HL-60 (cell line): ENCODE results near the gene B9D1.

ENCODE experiments used
- DNase-seq, 2 experiments: peaks; one replicate each; pipeline ENCODE4 v3.0.0-alpha.2; 2010 to 2020; ENCODE audit warnings: low read depth in 1 of 2, low spot score in 1 of 2
- H3K27ac ChIP-seq: fragments of 250-450 bp; sonication (Bioruptor Pico); replicated peaks from 2 replicates; pipeline ENCODE4 v1.5.1; 2020; ENCODE audit warnings: mild to moderate bottlenecking, moderate library complexity
- H3K27me3 ChIP-seq: fragments of 250-450 bp; sonication (Bioruptor Pico); 2 replicates; pipeline ENCODE4 v1.5.1; 2021; ENCODE audit warnings: mild to moderate bottlenecking, moderate library complexity; ENCODE audit not compliant: insufficient read depth, poor library complexity, severe bottlenecking
- H3K4me3 ChIP-seq: replicated peaks from 2 replicates; pipeline ENCODE4 v1.5.1; 2011; ENCODE audit warnings: mild to moderate bottlenecking, control low read depth, low read length; ENCODE audit not compliant: insufficient read depth
- CTCF ChIP-seq: IDR thresholded peaks from one replicate; pipeline ENCODE4 v1.5.1; 2011; ENCODE audit warnings: low read length, control low read depth, inconsistent platforms; ENCODE audit not compliant: insufficient read depth
- GABPA ChIP-seq: IDR thresholded peaks from 2 replicates; pipeline ENCODE4 v1.6.1; 2012; ENCODE audit warnings: low read depth
- POLR2AphosphoS5 ChIP-seq: IDR thresholded peaks from 2 replicates; pipeline ENCODE4 v1.6.1; 2012; ENCODE audit warnings: low read depth
- REST ChIP-seq: IDR thresholded peaks from 2 replicates; pipeline ENCODE4 v1.6.1; 2012; ENCODE audit warnings: low read depth; ENCODE audit not compliant: insufficient replicate concordance
- SPI1 ChIP-seq: IDR thresholded peaks from 2 replicates; pipeline ENCODE4 v1.6.1; 2012; ENCODE audit warnings: low read depth, mild to moderate bottlenecking, borderline replicate concordance

The B9D1 gene

GRCh38 chr17:19365833-19366636 lies 3.5 kb upstream of the B9D1 start:
- Histone ChIP-seq H3K4me3 (no peak overlapping the region), H3K27ac (no peak overlapping the region), H3K27me3 (no peaks in the 10 kb centered on the region)
- no peak for TF ChIP-seq POLR2AphosphoS5
- TF ChIP-seq REST, result no peak
- TF ChIP-seq CTCF, result no peak
- no peak for TF ChIP-seq GABPA
- no peak for TF ChIP-seq SPI1
- no peak for DNase-seq

GRCh38 chr17:19365499-19365817 lies 2.9 kb upstream of the B9D1 start:
- no peaks in the 10 kb centered on the region for H3K27me3 ChIP-seq
- no peak overlapping the region for H3K27ac ChIP-seq
- DNase-seq, result no peak
- H3K4me3 ChIP-seq, result no peak overlapping the region
- TF ChIP-seq CTCF, result no peak
- TF ChIP-seq SPI1, result no peak
- no peak for TF ChIP-seq REST
- no peak for TF ChIP-seq GABPA
- TF ChIP-seq POLR2AphosphoS5, result no peak

GRCh38 chr17:19364699-19365498 lies 2.4 kb upstream of the B9D1 start:
- Histone ChIP-seq H3K27ac (no peak overlapping the region), H3K27me3 (no peaks in the 10 kb centered on the region), H3K4me3 (no peak overlapping the region)
- DNase-seq, result no peak
- no peak for TF ChIP-seq GABPA
- TF ChIP-seq SPI1, result no peak
- no peak for TF ChIP-seq REST
- TF ChIP-seq POLR2AphosphoS5, result no peak
- TF ChIP-seq CTCF, result no peak
